Activated B cell treated with CpG ODN at 0.5 μM for 24 hours (primary cell): ENCODE data around the gene OTX1. TPM values are rescaled to one million over a fixed set of nuclear protein-coding genes. Genes with fewer than 3 reads are reported as not detected.

Experiments
- ATAC-seq: fragments of 200-7000 bp; cut with Tn5 transposase; one replicate; pipeline ENCODE4 v1.10.0; 2021; ENCODE audit warnings: low read depth, mild to moderate bottlenecking, moderate library complexity
- CTCF ChIA-PET: fragments of 350-600 bp; sonication (Branson Sonifier 250); formaldehyde crosslinking; loops from one replicate; lab custom pipeline; 2021; ENCODE audit warnings: antibody characterized with exemption; lab: Charles Lee
- POLR2A ChIA-PET: fragments of 350-600 bp; sonication (Branson Sonifier 250); formaldehyde crosslinking; loops from one replicate; lab custom pipeline; 2021; ENCODE audit warnings: antibody characterized with exemption; lab: Charles Lee
- DNase-seq: peaks from one replicate; pipeline ENCODE4 v3.0.0; 2022
- H3K27ac Mint-ChIP-seq: one replicate; pipeline ENCODE4 v1.8.0; 2020; ENCODE audit warnings: mixed read lengths
- H3K27me3 Mint-ChIP-seq: one replicate; pipeline ENCODE4 v1.8.0; 2021; ENCODE audit warnings: mixed read lengths
- H3K36me3 Mint-ChIP-seq: one replicate; pipeline ENCODE4 v1.8.0; 2021; ENCODE audit warnings: low read depth, mixed read lengths
- H3K4me1 Mint-ChIP-seq: one replicate; pipeline ENCODE4 v1.8.0; 2021; ENCODE audit warnings: mixed read lengths
- H3K4me3 Mint-ChIP-seq: one replicate; pipeline ENCODE4 v1.8.0; 2020; ENCODE audit warnings: mild to moderate bottlenecking, mixed read lengths
- H3K9me3 Mint-ChIP-seq: one replicate; pipeline ENCODE4 v1.8.0; 2020; ENCODE audit warnings: mixed read lengths
- intact Hi-C: fragments of 100-400 bp; cut with micrococcal nuclease; formaldehyde crosslinking; loops from one replicate; pipeline ENCODE4 v1.15.1; 2024
- total RNA-seq: library from RNA; stranded (reverse); gene quantifications from 2 replicates; pipeline ENCODE4 v1.2.3, GENCODE V29; 2022
- TF ChIP-seq, protein P1 (sequence below): fragments of 200-600 bp; IDR thresholded peaks from one replicate; pipeline ENCODE4 v1.8.0; 2022; ENCODE audit warnings: antibody characterized with exemption, mild to moderate bottlenecking

The OTX1 gene
- not detected in 2 replicates for total RNA-seq

DNA sequence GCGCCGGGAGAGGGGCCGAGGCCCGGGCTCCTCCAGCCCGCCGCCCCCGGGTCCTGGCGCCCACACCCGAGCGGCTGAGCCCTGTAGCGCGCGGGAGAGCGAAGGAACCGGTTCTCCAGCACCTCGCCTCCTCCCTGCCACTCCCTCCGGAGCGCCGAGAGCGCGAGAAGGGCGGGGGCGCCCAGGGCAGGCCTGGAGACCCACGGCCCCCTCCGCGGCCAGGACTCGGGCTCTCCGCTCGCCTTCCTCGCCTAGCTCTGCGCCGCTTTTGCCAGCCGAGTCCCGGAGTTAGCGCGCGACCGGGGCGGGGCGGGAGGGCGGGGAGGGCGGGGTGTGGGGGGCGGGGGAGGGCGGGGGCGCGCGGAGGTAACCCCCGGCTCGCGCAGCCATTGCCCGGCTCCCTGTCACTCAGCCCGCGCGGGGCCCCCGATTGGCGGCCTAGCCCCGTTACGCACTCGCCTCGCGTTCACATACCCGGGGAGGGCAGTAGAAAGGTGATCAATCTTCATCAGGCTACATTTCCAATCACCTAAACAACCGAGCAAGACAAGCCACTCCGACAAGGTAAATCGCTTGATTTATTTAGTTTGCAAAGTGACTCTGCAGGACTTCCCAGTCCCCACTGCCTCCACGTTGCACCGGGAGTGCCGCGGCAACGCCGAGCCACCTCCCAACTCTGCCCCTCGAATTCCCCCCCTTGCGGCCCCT, at the start of gene OTX1:
Gene OTX1, plus strand, starts transcription at position 497 of the 708 bp plus-strand sequence. CDS start 2,161 bp downstream, outside the sequence.
- intact Hi-C loops, result loop anchor here (1.0 kb wide), 2 partner anchors 8 to 791 kb away; partner anchors contain the start of gene UGP2

DNA sequence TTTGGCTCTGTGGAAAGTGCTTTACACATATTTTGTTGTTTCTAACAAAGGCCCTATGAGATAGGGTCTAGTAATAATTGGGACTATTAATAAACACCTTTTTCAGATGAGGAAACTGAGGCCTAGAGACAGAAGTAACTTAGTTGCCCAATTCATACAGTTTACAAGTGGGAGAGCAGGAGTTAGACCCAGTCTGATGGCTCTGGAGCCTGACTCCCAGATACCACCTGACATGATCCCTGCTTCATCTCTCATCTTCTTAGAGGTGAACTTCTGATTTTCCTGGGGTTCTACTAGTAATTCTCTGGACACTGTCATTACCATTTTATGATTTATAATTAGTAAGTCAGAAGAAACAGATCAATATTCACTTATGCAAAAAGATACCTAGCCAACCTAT, 49.1 kb upstream of the OTX1 start:
- POLR2A ChIA-PET, result no interaction called here
- H3K9me3 Mint-ChIP-seq, result no peaks in the 10 kb centered on the region
- DNase-seq (no peak), ATAC-seq (no peak)
- peaks cover 38% of the 10 kb centered on the region for H3K36me3 Mint-ChIP-seq
- no peaks in the 10 kb centered on the region for H3K27me3 Mint-ChIP-seq
- no peaks in the 10 kb centered on the region for H3K4me1 Mint-ChIP-seq
- no peak overlapping the region for H3K27ac Mint-ChIP-seq
- CTCF ChIA-PET, result no interaction called here
- H3K4me3 Mint-ChIP-seq, result no peak overlapping the region
- intact Hi-C loops, result no loop called here
- TF ChIP-seq, protein P1, sequence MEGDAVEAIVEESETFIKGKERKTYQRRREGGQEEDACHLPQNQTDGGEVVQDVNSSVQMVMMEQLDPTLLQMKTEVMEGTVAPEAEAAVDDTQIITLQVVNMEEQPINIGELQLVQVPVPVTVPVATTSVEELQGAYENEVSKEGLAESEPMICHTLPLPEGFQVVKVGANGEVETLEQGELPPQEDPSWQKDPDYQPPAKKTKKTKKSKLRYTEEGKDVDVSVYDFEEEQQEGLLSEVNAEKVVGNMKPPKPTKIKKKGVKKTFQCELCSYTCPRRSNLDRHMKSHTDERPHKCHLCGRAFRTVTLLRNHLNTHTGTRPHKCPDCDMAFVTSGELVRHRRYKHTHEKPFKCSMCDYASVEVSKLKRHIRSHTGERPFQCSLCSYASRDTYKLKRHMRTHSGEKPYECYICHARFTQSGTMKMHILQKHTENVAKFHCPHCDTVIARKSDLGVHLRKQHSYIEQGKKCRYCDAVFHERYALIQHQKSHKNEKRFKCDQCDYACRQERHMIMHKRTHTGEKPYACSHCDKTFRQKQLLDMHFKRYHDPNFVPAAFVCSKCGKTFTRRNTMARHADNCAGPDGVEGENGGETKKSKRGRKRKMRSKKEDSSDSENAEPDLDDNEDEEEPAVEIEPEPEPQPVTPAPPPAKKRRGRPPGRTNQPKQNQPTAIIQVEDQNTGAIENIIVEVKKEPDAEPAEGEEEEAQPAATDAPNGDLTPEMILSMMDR, result no peak

More for the DNA sequence above, at the start of gene OTX1:
- Mint-ChIP-seq H3K4me3 (peak within 1 kb of the TSS; percentile 87), H3K36me3 (peaks cover 4% of the 10 kb centered on the region), H3K27ac (no peak within 1 kb of the TSS), H3K27me3 (peaks cover 75% of the 10 kb centered on the region), H3K4me1 (peaks cover 74% of the 10 kb centered on the region), H3K9me3 (no peaks in the 10 kb centered on the region)
- ATAC-seq, result peak; percentile 86
- DNase-seq, result peak; percentile 58
- ChIA-PET POLR2A (no interaction called here), CTCF (no interaction called here)
- TF ChIP-seq, protein P1, result no peak

DNA sequence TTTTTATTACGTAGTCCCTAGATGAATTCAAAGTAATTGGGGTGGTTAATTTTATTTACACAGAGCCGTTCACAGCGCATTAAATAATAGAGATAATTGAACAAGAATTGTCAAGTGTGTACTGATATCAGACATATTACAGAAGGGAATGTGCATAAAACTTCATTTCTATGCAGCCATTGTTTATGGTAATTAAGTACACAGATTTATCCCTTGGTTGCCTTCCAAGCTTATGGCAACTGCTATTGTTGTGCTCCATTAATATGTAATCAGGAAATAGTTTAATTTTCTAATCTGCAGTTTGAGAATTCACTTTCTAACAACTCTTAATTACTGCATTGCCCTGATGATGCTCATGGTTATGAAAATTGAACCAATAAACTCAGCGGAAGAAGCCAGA, 47.3 kb upstream of the OTX1 start:
- Mint-ChIP-seq H3K27ac (no peak overlapping the region), H3K9me3 (no peaks in the 10 kb centered on the region), H3K27me3 (no peaks in the 10 kb centered on the region), H3K36me3 (peaks cover 30% of the 10 kb centered on the region), H3K4me1 (no peaks in the 10 kb centered on the region), H3K4me3 (no peak overlapping the region)
- TF ChIP-seq, protein P1, result no peak
- CTCF ChIA-PET, result no interaction called here
- POLR2A ChIA-PET, result no interaction called here
- intact Hi-C loops, result no loop called here
- DNase-seq (no peak), ATAC-seq (no peak)

DNA sequence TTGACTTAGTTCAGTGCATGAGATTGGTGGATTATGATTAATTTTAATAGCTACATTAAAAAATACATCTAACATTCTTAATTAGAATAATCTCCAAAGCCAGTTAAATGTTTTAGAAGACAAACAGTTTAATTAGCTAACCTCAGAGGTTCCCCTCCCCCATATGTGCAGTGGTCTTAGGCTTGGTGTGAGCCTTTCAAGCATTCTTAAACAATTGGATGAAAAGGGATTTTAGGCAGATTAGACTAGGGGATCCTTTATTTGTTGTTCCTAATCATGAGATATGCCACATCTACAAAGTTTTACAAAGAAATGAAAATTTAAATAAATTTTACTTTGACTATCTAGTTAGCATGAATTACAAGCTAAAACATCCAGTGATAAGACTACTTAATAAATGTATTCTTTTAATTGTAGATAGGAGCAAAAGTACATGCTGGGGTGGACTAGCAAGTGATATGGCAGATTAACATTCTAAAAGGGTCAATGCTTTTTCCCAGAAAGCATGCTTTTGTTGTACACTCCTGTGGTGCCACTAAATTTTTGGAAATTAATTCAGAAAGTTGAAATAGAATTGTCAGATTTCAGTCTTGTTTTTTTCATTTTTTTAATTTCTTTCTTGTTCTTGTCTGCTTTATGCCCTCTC, 42.7 kb upstream of the OTX1 start:
- no peak for DNase-seq
- Mint-ChIP-seq H3K4me3 (no peak overlapping the region), H3K4me1 (no peaks in the 10 kb centered on the region), H3K36me3 (peaks cover 8% of the 10 kb centered on the region), H3K27me3 (no peaks in the 10 kb centered on the region), H3K27ac (no peak overlapping the region), H3K9me3 (no peaks in the 10 kb centered on the region)
- ChIA-PET CTCF (no interaction called here), POLR2A (no interaction called here)
- no peak for ATAC-seq
- TF ChIP-seq, protein P1, result no peak
- intact Hi-C loops, result no loop called here

DNA sequence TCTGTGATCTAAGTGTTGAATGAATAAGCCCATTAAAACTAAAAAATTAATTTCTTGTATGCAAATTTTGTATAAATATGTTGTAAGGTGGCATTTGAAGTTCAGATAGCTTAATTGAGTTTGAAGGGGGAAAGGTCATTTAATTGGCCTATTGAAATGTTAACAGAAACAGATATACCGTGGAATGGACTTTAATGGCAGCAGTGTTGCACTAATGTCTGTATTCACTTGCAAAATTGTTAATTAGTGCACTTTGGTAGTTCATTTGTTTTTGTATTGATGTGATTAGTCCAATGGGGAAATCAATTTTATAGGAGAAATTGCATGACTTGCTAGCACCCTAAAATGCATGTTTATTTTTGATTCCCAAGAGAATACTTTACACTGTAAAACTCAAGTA, 41.8 kb upstream of the OTX1 start:
- Mint-ChIP-seq H3K27ac (no peak overlapping the region), H3K27me3 (no peaks in the 10 kb centered on the region), H3K4me3 (no peak overlapping the region), H3K9me3 (no peaks in the 10 kb centered on the region), H3K4me1 (no peaks in the 10 kb centered on the region), H3K36me3 (peaks cover 14% of the 10 kb centered on the region)
- POLR2A ChIA-PET, result no interaction called here
- CTCF ChIA-PET, result no interaction called here
- no peak for ATAC-seq
- DNase-seq, result no peak
- TF ChIP-seq, protein P1, result no peak
- intact Hi-C loops, result no loop called here
